Measurements from ENCODE around the gene ACSM2B.

The ACSM2B gene

GRCh38 chr16:20520103-20520502 is 56.1 kb downstream of the ACSM2B start:
- no peak for ATAC-seq
- TF ChIP-seq POU6F1 (CRISPR knock-in tag; IDR thresholded peaks at IDR 0.05; ENCODE audit: borderline replicate concordance, low read depth) (no peak), OSR1 (CRISPR knock-in tag; IDR thresholded peaks at IDR 0.05) (no peak), RARB (CRISPR knock-in tag; IDR thresholded peaks at IDR 0.05) (no peak), ZNF70 (CRISPR knock-in tag; IDR thresholded peaks at IDR 0.05) (no peak), ISL1 (CRISPR knock-in tag; IDR thresholded peaks at IDR 0.05) (no peak), TSHZ2 (CRISPR knock-in tag; IDR thresholded peaks at IDR 0.05) (no peak), ZC3H10 (CRISPR knock-in tag; IDR thresholded peaks at IDR 0.05) (no peak), ESRRG (CRISPR knock-in tag; IDR thresholded peaks at IDR 0.05) (no peak), CSDC2 (CRISPR knock-in tag; IDR thresholded peaks at IDR 0.05) (no peak), TOX (CRISPR knock-in tag; IDR thresholded peaks at IDR 0.05; ENCODE audit: borderline replicate concordance) (no peak)

GRCh38 chr16:20519231-20519630 is 56.9 kb downstream of the ACSM2B start:
- no peak for TF ChIP-seq POU6F1 (CRISPR knock-in tag; IDR thresholded peaks at IDR 0.05; ENCODE audit: borderline replicate concordance, low read depth)
- TF ChIP-seq ZNF70 (CRISPR knock-in tag; IDR thresholded peaks at IDR 0.05): no peak
- no peak for TF ChIP-seq CSRNP3 (CRISPR knock-in tag; IDR thresholded peaks at IDR 0.05)
- TF ChIP-seq ZNF8 (CRISPR knock-in tag; IDR thresholded peaks at IDR 0.05): no peak
- TF ChIP-seq RARB (CRISPR knock-in tag; IDR thresholded peaks at IDR 0.05): no peak
- TF ChIP-seq ZC3H10 (CRISPR knock-in tag; IDR thresholded peaks at IDR 0.05): no peak
- TF ChIP-seq ZNF565 (CRISPR knock-in tag; conservative IDR thresholded peaks at IDR 0.05; ENCODE audit: low read depth): no peak
- no peak for TF ChIP-seq CSDC2 (CRISPR knock-in tag; IDR thresholded peaks at IDR 0.05)
- TF ChIP-seq PPARA (CRISPR knock-in tag; IDR thresholded peaks at IDR 0.05; ENCODE audit: borderline replicate concordance): no peak
- no peak for TF ChIP-seq ZFP3 (CRISPR knock-in tag; IDR thresholded peaks at IDR 0.05)
- no peak for TF ChIP-seq TCF4 (CRISPR knock-in tag; IDR thresholded peaks at IDR 0.05; ENCODE audit: borderline replicate concordance)
- no peak for TF ChIP-seq ZFP30 (CRISPR knock-in tag; IDR thresholded peaks at IDR 0.05)
- TF ChIP-seq ISL1 (CRISPR knock-in tag; IDR thresholded peaks at IDR 0.05): no peak
- no peak for TF ChIP-seq OSR1 (CRISPR knock-in tag; IDR thresholded peaks at IDR 0.05)
- TF ChIP-seq TSHZ2 (CRISPR knock-in tag; IDR thresholded peaks at IDR 0.05): no peak
- TF ChIP-seq TOX (CRISPR knock-in tag; IDR thresholded peaks at IDR 0.05; ENCODE audit: borderline replicate concordance): no peak
- TF ChIP-seq CREB5 (CRISPR knock-in tag; IDR thresholded peaks at IDR 0.05; ENCODE audit: low read depth): no peak
- no peak for TF ChIP-seq ESRRG (CRISPR knock-in tag; IDR thresholded peaks at IDR 0.05)
- no peak for TF ChIP-seq SNAI2 (CRISPR knock-in tag; IDR thresholded peaks at IDR 0.05)

More at GRCh38 chr16:20519231-20519630, 56.9 kb downstream of the ACSM2B start:
- ATAC-seq: no peak

All from SK-N-SH treated with all-trans-retinoic acid at 6 μM for 48 hours (cell line).